Measurements from ENCODE around the gene USH1C.

The USH1C gene

GRCh38 chr11:17496406-17496805, 47.8 kb downstream of the USH1C start:
- H2AFZ ChIP-seq (ENCODE audit: low read depth, low read length) = no peak overlapping the region
- H3K9me3 ChIP-seq (ENCODE audit: insufficient read depth, low read length) = no peaks in the 10 kb centered on the region
- no peak overlapping the region for H3K4me3 ChIP-seq (ENCODE audit: low read length)
- no peak overlapping the region for H3K4me2 ChIP-seq (ENCODE audit: low read length)
- no peak overlapping the region for H3K27ac ChIP-seq (ENCODE audit: low read length)
- H3K9ac ChIP-seq (ENCODE audit: low read length) = no peak overlapping the region
- H3K27me3 ChIP-seq (ENCODE audit: low read depth, low read length) = peaks cover 37% of the 10 kb centered on the region
- H4K20me1 ChIP-seq (ENCODE audit: insufficient read depth, low read length) = no peaks in the 10 kb centered on the region
- H3K79me2 ChIP-seq (ENCODE audit: low read length) = no peaks in the 10 kb centered on the region
- H3K4me1 ChIP-seq (ENCODE audit: low read length) = no peaks in the 10 kb centered on the region
- H3K36me3 ChIP-seq (replicated peaks; ENCODE audit: low read depth, low read length) = no peaks in the 10 kb centered on the region
- no peak for TF ChIP-seq EZH2phosphoT487 (IDR thresholded peaks at IDR 0.05; ENCODE audit: low read depth)
- TF ChIP-seq, protein P1, sequence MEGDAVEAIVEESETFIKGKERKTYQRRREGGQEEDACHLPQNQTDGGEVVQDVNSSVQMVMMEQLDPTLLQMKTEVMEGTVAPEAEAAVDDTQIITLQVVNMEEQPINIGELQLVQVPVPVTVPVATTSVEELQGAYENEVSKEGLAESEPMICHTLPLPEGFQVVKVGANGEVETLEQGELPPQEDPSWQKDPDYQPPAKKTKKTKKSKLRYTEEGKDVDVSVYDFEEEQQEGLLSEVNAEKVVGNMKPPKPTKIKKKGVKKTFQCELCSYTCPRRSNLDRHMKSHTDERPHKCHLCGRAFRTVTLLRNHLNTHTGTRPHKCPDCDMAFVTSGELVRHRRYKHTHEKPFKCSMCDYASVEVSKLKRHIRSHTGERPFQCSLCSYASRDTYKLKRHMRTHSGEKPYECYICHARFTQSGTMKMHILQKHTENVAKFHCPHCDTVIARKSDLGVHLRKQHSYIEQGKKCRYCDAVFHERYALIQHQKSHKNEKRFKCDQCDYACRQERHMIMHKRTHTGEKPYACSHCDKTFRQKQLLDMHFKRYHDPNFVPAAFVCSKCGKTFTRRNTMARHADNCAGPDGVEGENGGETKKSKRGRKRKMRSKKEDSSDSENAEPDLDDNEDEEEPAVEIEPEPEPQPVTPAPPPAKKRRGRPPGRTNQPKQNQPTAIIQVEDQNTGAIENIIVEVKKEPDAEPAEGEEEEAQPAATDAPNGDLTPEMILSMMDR (IDR thresholded peaks at IDR 0.05; ENCODE audit: low read depth, low read length) = no peak

DNA sequence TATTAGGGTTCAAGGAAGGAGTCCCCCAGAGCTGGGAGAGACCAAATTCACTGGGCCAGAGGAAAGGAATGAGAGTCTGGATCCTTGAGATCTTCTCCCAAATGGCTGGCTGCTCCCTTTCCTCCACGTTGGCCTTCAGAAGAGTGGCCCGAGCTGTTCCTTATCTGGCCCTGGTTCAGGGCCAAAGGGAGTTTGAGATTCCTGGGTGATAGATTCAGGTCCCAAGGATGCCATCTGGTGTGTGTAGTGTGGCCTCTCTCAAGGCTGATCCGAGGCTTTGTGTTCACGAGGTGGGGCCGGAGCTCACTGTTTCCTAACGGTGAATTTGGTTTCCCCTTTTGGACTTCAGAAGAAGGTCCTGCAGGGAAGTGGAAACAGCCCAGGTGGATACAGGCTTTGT, 50.2 kb downstream of the USH1C start:
- Histone ChIP-seq H3K36me3 (replicated peaks; ENCODE audit: low read depth, low read length) (no peaks in the 10 kb centered on the region), H3K4me2 (ENCODE audit: low read length) (no peak overlapping the region), H3K9ac (ENCODE audit: low read length) (no peak overlapping the region), H3K4me1 (ENCODE audit: low read length) (no peaks in the 10 kb centered on the region), H3K27me3 (ENCODE audit: low read depth, low read length) (peaks cover 33% of the 10 kb centered on the region), H3K79me2 (ENCODE audit: low read length) (no peaks in the 10 kb centered on the region), H4K20me1 (ENCODE audit: insufficient read depth, low read length) (no peaks in the 10 kb centered on the region), H3K27ac (ENCODE audit: low read length) (no peak overlapping the region), H3K9me3 (ENCODE audit: insufficient read depth, low read length) (no peaks in the 10 kb centered on the region), H3K4me3 (ENCODE audit: low read length) (no peak overlapping the region), H2AFZ (ENCODE audit: low read depth, low read length) (no peak overlapping the region)
- TF ChIP-seq EZH2phosphoT487 (IDR thresholded peaks at IDR 0.05; ENCODE audit: low read depth) = no peak
- TF ChIP-seq, protein P1 (IDR thresholded peaks at IDR 0.05; ENCODE audit: low read depth, low read length) = no peak

DNA sequence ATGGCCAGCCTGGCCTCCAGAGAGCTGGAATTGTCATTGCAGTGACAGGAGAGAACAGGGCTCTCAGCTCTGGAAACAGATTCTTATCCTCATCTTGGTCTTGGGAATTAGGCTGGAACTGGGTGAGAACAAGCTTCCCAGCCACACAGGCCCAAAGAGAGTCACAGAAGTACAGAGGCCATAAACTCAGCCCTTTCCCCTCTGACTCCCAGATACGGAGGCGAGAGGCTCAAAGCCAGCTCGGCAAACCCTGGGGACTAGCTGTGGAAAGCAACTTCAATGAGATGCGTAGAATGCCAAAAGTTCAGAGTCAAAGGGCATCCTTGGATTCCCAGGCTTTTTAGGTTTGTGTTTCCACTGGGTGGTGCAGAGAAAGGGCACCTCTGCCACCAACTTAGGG, 53.3 kb downstream of the USH1C start:
- Histone ChIP-seq H2AFZ (ENCODE audit: low read depth, low read length) (no peak overlapping the region), H4K20me1 (ENCODE audit: insufficient read depth, low read length) (no peaks in the 10 kb centered on the region), H3K36me3 (replicated peaks; ENCODE audit: low read depth, low read length) (no peaks in the 10 kb centered on the region), H3K27ac (ENCODE audit: low read length) (no peak overlapping the region), H3K27me3 (ENCODE audit: low read depth, low read length) (peaks cover 15% of the 10 kb centered on the region), H3K4me1 (ENCODE audit: low read length) (no peaks in the 10 kb centered on the region), H3K9ac (ENCODE audit: low read length) (no peak overlapping the region), H3K4me2 (ENCODE audit: low read length) (no peak overlapping the region), H3K4me3 (ENCODE audit: low read length) (no peak overlapping the region), H3K9me3 (ENCODE audit: insufficient read depth, low read length) (no peaks in the 10 kb centered on the region), H3K79me2 (ENCODE audit: low read length) (no peaks in the 10 kb centered on the region)
- TF ChIP-seq, protein P1 (IDR thresholded peaks at IDR 0.05; ENCODE audit: low read depth, low read length) = no peak
- no peak for TF ChIP-seq EZH2phosphoT487 (IDR thresholded peaks at IDR 0.05; ENCODE audit: low read depth)

GRCh38 chr11:17490232-17490631, 54.0 kb downstream of the USH1C start:
- Histone ChIP-seq H3K4me1 (ENCODE audit: low read length) (no peaks in the 10 kb centered on the region), H3K27me3 (ENCODE audit: low read depth, low read length) (peaks cover 14% of the 10 kb centered on the region; the same call in 1 of the 2 replicates), H4K20me1 (ENCODE audit: insufficient read depth, low read length) (no peaks in the 10 kb centered on the region), H3K36me3 (replicated peaks; ENCODE audit: low read depth, low read length) (no peaks in the 10 kb centered on the region), H3K9ac (ENCODE audit: low read length) (no peak overlapping the region), H3K27ac (ENCODE audit: low read length) (no peak overlapping the region), H3K4me2 (ENCODE audit: low read length) (no peak overlapping the region), H2AFZ (ENCODE audit: low read depth, low read length) (no peak overlapping the region), H3K4me3 (ENCODE audit: low read length) (no peak overlapping the region), H3K9me3 (ENCODE audit: insufficient read depth, low read length) (no peaks in the 10 kb centered on the region), H3K79me2 (ENCODE audit: low read length) (no peaks in the 10 kb centered on the region)
- TF ChIP-seq EZH2phosphoT487 (IDR thresholded peaks at IDR 0.05; ENCODE audit: low read depth) = no peak
- TF ChIP-seq, protein P1 (IDR thresholded peaks at IDR 0.05; ENCODE audit: low read depth, low read length) = no peak

Data from OCI-LY3 (cell line).